HG03520 (cell line): ENCODE data around the gene ITGA8.
"Not testable (repeated sequence)": the region's sequence is repeated elsewhere in the genome, so short reads cannot be mapped to it uniquely, and the experiment has no call there.

Experiments used
- ATAC-seq: cut with Tn5 transposase; IDR thresholded peaks from one replicate; pipeline ENCODE4 v1.9.1; 2021; ENCODE audit warnings: mild to moderate bottlenecking, moderate library complexity; ENCODE audit not compliant: unreplicated experiment

The ITGA8 gene

DNA sequence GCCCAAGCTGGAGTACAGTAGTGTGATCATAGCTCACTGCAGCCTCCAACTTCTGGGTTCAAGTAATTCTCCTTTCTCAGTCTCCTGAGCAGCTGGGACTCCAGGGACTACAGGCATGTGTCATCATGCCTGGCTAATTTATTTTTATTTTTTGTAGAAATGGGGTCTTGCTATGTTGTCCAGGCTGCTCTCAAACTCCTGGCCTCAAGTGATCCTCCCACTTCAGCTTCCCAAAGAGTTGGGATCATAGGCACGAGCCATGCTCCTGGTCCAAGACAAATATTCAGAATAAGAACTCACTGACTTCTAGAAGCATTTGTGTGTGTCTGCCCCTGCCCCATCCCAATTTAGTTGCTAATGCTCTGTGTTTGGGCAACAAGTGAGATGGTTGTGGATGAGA lies 151.8 kb downstream of the ITGA8 start:
- ATAC-seq, result no peak

DNA sequence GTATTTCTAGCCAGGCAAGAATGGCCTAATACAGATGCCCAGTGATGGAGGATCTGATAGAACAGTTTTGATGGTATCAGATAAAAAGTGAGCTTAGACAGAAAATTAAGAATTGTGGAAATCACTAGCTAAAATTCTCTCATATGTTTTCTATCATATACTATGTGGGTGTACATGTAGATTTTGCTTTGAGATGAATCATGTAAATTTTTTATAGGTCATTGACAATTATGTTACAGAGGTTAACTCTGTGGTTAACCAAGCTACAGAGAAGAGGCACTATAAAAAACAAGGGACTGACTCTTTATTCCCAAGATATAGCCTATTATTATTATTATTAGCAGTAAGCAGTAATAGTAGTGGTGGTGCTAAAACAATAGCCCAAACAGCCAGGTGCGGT lies 156.5 kb downstream of the ITGA8 start:
- ATAC-seq, result no peak

DNA sequence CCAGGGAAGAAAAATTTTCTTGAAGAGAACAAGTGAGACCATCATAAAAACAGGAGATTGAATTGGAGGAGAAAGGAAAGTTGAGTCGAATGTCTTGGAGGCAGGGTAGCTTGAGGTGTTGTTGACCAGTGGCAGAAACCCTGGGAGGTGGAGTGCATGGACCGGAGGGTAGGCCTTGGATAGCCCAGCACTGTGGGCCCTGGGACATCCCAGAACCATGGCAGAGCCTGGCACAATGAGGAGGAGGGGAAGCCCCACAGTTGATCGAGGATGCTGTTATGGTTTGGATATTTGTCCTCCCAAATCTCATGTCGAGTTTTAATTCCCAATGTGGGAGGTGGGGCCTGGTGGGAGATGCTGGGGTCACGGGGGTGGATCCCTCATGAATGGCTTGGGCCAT lies 157.1 kb downstream of the ITGA8 start:
- ATAC-seq, result no peak

DNA sequence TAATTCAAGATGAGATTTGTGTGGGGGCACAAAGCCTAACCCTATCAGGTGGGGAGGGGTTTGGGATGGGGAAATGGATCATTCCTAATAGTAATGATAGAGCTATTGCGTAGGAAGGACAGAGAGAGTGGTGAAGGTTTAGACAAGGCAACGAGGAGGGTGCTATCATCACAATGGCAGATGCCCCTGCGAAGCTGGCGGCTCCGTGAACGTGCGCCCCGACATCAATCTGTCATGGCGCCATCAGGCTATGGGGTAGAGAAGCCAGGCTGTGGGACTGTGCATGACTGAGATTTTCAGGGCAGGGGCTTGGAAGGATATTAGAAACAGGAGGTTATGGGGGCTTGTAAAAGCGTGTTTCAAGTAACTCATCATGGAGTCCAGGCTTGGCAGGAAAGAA lies 157.6 kb downstream of the ITGA8 start:
- no peak for ATAC-seq

DNA sequence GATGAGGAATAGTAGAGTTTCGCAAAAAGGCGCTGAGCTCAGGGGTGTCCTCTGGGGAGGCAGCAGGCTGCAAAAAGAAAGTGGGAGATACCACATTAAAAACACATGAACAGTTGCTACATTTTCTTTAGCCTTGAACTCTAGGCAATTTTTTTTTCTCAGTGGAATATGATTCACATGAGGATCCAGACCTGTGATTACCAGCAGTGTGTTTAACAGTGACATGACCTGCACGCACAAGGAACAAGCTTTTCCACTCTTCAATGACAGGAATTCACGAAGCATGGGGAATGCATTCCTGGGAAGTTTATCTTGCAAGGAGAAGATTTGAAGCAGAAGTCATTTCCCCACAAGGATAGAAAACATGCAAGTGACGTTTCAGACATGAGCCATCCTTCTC lies 161.6 kb downstream of the ITGA8 start:
- no peak for ATAC-seq

DNA sequence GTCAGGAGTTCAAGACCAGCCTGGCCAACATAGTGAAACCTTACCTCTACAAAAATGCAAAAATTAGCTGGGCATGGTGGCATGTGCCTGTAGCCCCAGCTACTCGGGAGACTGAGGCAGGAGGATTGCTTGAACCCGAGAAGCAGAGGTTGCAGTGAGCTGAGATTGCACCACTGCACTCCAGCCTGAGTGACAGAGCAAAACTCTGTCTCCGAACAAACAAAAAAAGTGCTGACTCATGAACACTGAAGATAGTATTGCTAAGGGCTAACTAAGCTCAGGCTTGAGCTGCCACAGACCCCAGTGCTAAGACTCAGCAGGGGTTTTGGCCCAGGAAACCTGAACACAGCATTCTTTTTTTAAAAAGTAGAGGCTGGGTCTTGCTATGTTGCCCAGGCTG lies 162.6 kb downstream of the ITGA8 start:
- not testable (repeated sequence) for ATAC-seq

DNA sequence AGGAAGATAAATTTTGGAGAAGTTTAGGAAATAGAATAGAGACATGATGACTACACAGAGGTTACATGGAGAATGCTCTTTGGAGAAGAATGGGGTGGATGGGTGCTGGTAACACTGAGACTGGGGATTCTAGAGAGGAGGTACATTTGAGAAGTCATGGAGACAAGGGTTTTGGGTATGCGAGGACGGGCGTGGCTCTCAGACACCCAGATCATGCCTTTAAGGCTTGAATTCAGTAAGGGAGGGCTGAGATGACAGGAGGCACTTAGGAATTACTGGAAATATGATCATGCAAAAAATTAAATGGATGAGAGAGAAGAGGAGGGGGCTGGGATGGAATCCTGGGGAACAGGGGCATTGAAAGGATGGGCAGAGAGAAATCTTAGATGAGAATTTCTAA lies 168.8 kb downstream of the ITGA8 start:
- ATAC-seq, result no peak

DNA sequence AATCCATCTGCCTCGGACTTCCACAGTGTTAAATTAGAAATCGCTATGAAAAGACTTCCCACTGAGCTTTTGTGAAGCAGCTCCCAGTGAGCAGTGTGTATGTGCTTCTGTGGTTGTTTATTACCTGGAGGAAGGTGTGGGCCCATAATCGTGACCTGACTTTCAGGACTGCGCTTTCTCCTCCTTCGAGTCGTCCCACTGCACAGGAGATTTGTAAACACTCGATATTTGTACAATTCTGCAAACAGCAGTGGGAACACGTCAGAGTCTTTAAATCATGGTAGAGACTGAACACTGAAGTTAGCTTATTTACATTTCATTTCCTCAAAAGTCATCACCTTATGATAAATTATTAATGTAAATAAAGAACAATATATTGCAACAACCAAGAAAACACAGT lies 171.4 kb downstream of the ITGA8 start:
- no peak for ATAC-seq

DNA sequence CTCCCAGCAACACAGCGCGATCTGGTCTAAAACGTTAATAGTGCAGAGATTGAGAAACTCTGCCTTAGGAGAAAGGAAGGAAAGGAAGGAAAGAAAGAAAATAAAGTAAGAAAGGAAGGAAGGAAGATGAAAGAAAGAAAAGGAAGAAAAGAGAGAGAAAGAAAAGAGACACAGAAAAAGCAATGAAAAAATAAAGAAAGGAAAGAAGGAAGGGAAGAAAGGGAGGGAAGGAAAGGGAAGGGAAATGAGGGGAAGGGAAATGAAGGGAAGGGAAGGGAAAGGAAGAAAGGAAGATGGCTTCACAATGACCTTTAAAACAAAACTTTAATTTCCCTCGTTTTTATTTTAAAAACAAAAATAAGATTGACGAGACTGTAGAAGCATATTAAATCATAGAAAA lies 173.1 kb downstream of the ITGA8 start:
- no peak for ATAC-seq

DNA sequence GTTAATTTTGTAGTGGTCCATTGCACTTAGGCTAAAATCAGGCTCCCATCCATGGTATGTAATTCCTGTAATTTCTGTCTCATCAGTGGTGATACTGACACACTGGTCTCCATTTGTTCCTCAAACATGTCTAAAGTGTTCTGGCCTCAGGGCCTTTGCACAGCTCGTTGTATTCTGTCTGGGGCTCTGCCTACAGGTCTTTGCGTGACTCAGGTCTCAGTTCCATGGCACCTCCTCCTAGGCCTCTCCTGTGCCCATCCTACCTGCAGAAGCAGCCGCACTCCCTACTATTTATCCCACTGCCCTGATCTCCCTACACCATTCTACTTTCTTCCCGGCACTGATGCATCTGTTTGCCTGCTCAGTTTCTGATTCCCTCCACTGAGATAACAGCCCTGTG lies 173.8 kb downstream of the ITGA8 start:
- no peak for ATAC-seq

DNA sequence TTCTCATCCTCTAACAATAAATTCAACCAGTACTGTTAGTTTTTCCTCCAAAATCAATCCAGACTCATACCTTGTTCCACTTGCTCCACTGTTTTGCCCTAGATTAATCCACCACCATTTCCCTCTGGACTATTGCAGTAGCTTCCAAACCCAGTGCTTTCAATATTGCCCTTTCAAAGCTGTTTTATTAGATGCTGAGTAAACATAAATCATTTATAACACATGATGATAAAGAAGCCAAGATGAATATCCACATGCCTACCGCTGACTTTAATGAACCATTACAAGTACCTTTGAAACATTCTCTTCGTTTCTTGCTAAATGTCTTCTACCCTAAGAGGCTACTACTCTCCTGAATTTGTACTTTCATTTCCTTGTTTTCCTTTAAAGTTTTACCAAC lies 174.5 kb downstream of the ITGA8 start:
- no peak for ATAC-seq

DNA sequence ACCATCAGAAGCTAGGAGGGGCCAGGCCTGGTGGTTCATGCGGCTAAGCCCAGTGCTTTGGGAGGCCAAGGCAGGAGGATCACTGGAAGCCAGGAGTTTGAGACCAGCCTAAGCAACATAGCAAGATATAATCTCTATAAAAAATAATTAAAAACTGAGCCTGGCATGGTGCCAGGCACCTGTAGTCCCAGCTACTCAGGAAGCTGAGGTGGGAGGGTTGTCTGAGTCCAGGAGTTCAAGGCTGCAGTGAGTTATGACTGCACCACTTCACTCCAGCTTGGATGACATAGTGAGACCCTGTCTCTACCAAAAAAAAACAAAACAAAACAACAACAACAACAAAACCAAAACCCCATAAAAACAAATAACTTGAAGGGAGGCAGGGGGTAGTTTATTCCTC lies 175.7 kb downstream of the ITGA8 start:
- no peak for ATAC-seq

DNA sequence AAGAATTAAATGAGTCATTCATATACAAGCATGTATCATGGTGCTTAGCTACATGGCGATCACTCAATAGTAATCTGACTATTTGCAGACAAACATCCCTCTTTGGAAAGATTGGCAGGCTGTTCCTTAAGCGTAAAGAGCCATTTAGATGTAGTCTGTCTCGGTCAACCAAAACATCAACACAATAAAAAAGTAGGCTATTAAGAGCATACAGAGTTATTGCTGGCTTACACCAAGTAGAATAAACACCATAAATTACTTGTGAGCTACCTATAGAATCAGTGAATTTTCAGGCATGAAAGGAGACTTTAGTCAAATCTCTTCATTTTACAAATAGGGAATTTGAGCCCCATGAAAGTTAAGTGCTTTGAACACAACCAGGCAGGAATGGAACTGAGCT lies 176.9 kb downstream of the ITGA8 start:
- no peak for ATAC-seq

DNA sequence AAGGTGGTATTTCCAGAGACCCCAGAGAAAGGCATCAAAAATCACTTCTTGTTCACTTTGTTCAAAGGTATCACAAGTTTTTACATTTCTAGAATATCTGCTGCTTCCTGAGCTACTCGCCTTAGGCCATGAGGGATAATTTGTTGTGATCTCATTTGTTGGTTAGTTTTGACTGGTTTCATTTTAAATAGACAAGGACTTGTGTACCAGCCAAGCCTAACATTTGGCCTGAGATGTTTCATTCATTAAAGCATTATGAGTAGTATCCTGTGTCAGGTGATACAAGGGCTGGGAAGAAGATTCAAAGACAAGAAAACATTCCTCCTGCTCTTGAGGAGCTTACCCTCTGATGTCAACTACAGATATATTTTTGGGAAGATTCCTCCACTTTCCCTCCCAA lies 178.3 kb downstream of the ITGA8 start:
- ATAC-seq, result no peak

DNA sequence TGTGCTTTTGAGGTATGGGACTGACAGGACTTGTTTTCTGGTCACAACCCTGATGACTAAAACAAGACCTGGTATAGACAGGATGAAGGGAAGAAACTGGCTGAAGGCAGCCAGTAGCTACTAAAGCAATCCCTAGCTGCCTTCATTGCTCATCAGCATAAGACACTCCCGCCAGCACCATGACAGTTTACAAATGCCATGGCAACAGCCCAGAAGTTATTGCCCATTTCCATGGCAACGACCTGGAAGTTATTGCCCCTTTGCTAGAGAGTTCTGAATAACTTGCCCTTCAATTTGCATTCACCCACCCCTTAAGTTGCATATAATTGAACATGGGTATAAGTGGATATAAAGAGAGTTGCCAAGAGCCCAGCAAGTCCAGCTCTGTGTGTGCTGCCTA lies 179.0 kb downstream of the ITGA8 start:
- ATAC-seq, result no peak

DNA sequence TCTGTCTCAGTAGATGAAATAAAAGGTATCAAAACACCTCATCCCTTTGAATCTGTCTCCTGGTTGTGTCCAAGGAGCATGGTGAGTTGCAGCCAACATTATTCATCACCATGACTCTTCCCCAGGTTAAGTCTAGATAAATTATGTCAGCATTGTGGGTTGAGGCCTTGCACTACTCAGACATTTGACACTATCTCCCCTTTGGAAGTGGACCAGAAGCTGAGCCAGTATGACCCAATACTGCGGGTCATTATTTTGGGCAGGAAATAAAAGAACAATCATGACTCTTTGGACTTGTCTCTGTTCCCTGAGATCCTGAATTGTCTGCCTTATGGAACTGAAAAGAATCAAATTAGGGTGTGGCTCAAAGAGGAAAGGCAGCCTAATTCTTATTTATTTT lies 180.5 kb downstream of the ITGA8 start:
- ATAC-seq, result no peak

DNA sequence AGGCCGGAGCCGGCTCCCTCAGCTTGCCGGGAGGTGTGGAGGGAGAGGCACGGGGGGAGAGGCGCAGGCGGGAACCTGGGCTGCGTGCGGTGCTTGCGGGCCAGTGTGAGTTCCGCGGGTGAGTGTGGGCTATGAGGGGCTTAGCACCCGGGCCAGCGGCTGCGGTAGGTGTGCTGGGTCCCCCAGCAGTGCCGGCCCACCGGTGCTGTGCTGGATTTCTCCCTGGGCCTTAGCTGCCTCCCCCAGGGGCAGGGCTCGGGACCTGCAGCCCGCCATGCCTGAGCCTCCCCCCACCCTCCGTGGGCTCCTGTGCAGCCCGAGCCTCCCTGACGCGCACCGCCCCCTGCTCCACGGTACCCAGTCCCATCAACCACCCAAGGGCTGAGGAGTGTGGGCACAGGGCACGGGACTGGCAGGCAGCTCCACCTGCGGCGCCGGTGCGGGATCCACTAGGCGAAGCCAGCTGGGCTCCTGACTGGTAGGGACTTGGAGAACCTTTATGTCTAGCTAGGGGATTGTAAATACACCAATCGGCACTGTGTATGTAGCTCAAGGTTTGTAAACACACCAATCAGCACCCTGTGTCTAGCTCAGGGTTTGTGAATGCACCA lies 184.7 kb downstream of the ITGA8 start:
- not testable (repeated sequence) for ATAC-seq

DNA sequence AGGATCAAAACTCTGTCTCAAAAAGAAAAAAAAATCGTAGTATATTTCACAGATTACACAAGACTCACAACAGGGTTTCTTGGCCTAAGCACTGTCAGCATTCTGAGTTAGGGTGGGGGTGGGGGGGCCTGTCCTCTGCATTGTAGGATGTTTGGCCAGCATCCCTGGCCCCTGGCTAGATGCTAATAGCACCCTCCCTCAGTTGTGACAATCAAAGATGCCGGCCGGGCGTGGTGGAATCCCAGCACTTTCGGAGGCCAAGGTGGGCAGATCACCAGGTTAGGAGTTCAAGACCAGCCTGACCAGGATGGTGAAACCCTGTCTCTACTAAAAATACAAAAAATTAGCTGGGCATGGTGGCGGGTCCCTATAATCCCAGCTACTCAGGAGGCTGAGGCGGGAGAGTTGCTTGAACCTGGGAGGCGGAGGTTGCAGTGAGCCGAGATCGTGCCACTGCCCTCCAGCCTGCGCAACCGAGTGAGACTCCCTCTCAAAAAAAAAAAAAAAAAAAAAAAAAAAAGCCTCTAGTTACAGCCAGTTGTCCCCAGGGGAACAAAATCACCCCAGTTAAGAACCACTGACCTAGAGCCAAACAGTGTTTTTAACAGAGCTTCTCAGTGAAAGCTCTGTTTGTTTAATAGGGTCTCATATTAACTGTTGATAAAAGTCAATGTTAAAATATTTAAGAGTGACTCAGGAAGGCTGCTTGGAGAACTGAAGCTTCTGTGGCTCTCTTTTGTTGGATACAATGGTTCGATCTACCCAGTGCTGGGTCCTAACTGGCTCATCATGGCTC lies 187.6 kb downstream of the ITGA8 start:
- ATAC-seq, result no peak

DNA sequence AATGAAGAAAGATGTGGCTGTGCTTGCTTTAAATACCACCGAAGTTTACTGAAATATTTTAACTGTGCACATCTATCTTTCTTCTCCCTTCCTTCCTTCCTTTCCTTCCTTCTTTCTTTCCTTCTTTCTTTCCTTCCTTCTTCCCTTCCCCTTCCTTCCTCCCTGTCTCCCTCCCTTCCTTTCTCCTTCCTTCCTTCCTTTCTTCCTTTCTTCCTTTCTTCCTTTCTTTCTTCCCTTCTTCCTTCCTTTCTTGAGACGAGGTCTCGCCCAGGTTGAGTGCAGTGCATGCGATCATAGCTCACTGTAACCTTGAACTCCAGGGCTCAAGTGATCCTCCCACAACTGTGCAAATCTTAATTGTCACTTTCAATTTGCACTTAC lies 190.9 kb downstream of the ITGA8 start:
- ATAC-seq, result no peak

DNA sequence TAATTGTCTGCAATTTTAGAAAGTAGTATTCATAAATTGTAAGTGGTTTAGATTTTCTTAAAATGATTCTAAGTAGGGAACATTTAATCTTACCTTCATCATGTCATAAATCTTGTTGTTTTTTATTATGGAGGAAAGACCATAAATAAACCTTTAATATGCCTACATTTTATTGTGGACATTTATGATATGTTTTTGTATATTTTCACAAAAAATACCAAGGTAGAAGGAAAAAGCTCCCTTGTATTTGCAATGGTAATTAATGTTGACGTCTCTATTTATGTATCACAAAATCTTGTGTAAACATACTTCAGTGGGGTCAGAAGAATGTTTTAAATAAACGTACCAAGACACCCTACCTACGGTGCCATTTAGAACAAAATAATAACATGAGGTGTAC lies 193.0 kb downstream of the ITGA8 start:
- no peak for ATAC-seq

DNA sequence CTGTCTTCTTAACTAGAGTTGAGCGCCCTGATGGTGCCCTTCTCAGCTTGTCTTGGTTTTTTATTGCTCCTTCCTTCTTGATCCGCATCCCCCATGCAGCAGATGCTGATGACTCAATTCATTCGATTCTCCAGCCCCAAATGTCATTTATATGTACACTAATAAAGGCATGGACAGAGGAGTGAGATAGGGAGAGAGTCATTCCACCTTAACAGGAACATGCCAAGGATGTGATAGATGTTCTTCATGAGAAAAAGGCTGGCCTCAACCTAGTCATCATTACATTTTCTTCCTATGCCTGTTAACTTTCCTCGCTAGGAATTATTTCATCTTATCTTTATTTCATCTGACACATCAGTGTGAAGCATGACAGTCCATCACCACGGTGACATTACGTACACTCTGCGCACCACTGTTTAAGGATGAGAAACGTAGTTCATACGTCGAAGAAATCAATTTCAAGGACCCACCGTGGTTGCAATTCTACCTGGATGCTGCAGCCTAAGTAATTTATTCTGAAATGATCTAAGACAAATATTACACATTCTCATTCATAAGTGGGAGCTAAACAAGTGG lies 198.3 kb downstream of the ITGA8 start:
- ATAC-seq, result no peak

DNA sequence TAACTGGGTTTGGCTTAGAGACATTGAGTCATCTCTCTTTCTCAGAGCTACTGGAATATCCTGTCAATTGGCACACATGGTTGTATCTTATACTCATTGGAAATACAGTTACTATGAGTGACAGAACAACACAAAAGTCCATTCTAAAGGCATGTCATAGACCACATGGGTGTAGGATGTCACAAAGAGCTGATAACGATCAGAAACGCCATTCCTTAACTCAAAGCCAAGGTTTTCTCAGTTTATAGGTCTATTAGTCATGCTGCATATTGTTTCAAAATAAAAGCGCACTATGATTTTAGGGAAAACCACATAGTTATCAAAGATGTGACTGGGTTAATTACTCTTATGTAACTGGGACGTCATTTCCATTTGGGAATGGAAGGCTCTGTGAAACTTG lies 201.5 kb downstream of the ITGA8 start:
- ATAC-seq, result no peak
